Fibroblast of lung (primary cell): Measurements from ENCODE around the gene CYTL1.

ENCODE experiments used
- EZH2 ChIP-seq: IDR thresholded peaks from 2 replicates; pipeline ENCODE4 v1.5.1; 2012; ENCODE audit warnings: low read length, control low read depth, mild to moderate bottlenecking; ENCODE audit errors: missing control alignments
- TF ChIP-seq, protein P1 (sequence below), 2 donors: IDR thresholded peaks in 1 of 2; conservative IDR thresholded peaks in 1 of 2; 1 replicate in 1 of 2; 2 replicates in 1 of 2; pipeline ENCODE4 v1.5.1; 2011 to 2012; ENCODE audit warnings: low read length in 2 of 2, control low read depth in 1 of 2, inconsistent platforms in 1 of 2, low read depth in 1 of 2, mild to moderate bottlenecking in 1 of 2

DNA sequence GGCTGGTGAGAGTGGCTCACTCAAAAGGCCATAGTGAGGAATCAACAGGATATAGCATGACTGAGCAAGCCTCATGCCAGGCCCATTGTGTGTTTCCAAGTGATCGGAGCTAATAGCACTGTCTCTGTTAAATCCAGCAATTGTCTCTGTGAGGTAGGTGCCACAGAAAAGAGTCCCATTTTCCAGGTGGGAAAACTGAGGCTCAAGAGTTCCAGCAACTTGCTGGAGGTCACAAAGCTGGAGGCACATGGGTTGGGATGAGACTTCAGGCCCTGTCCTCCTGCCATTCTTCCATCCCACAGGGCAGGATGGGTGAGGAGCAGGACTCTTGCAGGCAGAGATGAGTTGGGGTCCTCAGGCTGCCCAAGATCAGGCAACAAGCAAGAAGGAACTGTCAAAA lies 1.1 kb upstream of the CYTL1 start:
- TF ChIP-seq, protein P1, sequence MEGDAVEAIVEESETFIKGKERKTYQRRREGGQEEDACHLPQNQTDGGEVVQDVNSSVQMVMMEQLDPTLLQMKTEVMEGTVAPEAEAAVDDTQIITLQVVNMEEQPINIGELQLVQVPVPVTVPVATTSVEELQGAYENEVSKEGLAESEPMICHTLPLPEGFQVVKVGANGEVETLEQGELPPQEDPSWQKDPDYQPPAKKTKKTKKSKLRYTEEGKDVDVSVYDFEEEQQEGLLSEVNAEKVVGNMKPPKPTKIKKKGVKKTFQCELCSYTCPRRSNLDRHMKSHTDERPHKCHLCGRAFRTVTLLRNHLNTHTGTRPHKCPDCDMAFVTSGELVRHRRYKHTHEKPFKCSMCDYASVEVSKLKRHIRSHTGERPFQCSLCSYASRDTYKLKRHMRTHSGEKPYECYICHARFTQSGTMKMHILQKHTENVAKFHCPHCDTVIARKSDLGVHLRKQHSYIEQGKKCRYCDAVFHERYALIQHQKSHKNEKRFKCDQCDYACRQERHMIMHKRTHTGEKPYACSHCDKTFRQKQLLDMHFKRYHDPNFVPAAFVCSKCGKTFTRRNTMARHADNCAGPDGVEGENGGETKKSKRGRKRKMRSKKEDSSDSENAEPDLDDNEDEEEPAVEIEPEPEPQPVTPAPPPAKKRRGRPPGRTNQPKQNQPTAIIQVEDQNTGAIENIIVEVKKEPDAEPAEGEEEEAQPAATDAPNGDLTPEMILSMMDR (conservative IDR thresholded peaks at IDR 0.05 in 1 of 2, IDR thresholded peaks at IDR 0.05 in 1 of 2; ENCODE audit: low read depth in 1 of 2, low read length in 2 of 2) = no peak
- no peak for TF ChIP-seq EZH2
